Testis (tissue), 3 donors: ENCODE measurements around the gene NFE2L1. TPM values are rescaled to one million over a fixed set of nuclear protein-coding genes. Genes with fewer than 3 reads are reported as not detected.

Experiments used
- DNase-seq: peaks from one replicate; pipeline ENCODE4 v3.0.0-alpha.2; 2019
- H3K27ac ChIP-seq, 2 donors: fragments of 200-600 bp; sonication (generic); one replicate each; pipeline ENCODE4 v1.5.1; 2019
- H3K27me3 ChIP-seq: fragments of 200-600 bp; sonication (generic); one replicate; pipeline ENCODE4 v1.5.1; 2019
- H3K36me3 ChIP-seq: fragments of 200-600 bp; sonication (generic); one replicate; pipeline ENCODE4 v1.5.1; 2017; ENCODE audit warnings: low read depth; ENCODE audit errors: missing control alignments
- H3K4me1 ChIP-seq: fragments of 200-600 bp; sonication (generic); one replicate; pipeline ENCODE4 v1.5.1; 2019
- H3K4me3 ChIP-seq, 2 donors: fragments of 200-600 bp; sonication (generic); one replicate each; pipeline ENCODE4 v1.5.1; 2017 to 2019
- H3K9me3 ChIP-seq: fragments of 200-600 bp; sonication (generic); one replicate; pipeline ENCODE4 v1.5.1; 2017
- POLR2A ChIP-seq: fragments of 450-650 bp; IDR thresholded peaks from one replicate; pipeline ENCODE4 v1.6.1; 2017; ENCODE audit warnings: antibody characterized with exemption, mild to moderate bottlenecking, moderate library complexity
- WGBS, 2 donors: methylation state at CpG; one replicate each; pipeline ENCODE4 v1.1.5; 2018; 5-methylcytosine and 5-hydroxymethylcytosine counted together
- intact Hi-C: fragments of 100-400 bp; cut with DNase I; formaldehyde crosslinking; loops from one replicate; pipeline ENCODE4 v1.15.1; 2023; ENCODE audit warnings: low total_unique reads
- polyA plus RNA-seq: library from polyadenylated mRNA; stranded (reverse); fragments of 350-450 nt; fragmentation: Illumina TruSeq; extraction: RNeasy Lipid Tissue Mini Kit (QIAGEN cat#74804); gene quantifications from one replicate; pipeline ENCODE4 v1.2.3, GENCODE V29; 2014; ENCODE audit warnings: low read depth, low replicate concordance; ENCODE audit not compliant: insufficient read depth
- total RNA-seq, 2 donors: library from RNA; depleted of rRNA; stranded (reverse); fragments of >200 nt; gene quantifications; one replicate each; pipeline ENCODE4 v1.2.3, GENCODE V29; 2016
- TF ChIP-seq, protein P1 (sequence below), 3 experiments: fragments of 450-650 bp in 2 of 3; fragments of 200-600 bp in 1 of 3; sonication (generic) in 1 of 3; IDR thresholded peaks; one replicate each; pipeline ENCODE4 v1.5.1; 2016 to 2019; ENCODE audit warnings: antibody characterized with exemption in 3 of 3, mild to moderate bottlenecking in 2 of 3, moderate library complexity in 1 of 3

The NFE2L1 gene
- total and polyA plus RNA-seq, 3 donors from 2014 or later: 180 to 199 (median 193) TPM

DNA sequence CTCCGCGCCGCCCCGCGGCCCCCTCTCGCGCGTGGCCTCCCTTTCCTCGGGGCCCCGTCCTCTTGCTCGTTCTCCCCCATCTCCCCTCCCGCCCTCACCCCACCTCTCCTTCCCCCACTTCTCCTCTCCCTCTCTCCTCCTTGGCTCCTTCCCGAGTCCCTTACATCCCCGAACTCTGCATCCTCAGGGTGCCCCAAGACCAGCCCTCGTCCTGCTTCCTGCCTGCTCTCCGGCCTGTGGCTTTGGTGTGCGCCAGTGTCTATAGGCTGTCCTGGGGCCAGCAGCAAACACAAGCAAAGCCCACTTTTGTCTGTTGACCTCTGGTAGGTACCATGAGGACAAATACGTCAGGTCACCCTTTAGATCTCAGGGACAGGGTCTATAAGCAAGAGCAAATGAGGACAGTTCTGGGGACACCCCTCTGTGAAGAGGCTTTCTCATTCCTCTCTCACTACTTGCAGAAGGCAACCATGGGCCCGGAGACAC, 10.3 kb upstream of the NFE2L1 start:
- WGBS, 2 donors: 11 to 18% methylated on average over 7 to 18 of the region's 19 CpGs
- intact Hi-C loops: loop anchor here (5.0 kb wide), 1 partner anchor 34 kb away; no protein-coding TSS in a partner anchor
- H3K27me3 ChIP-seq: no peaks in the 10 kb centered on the region
- TF ChIP-seq, protein P1, sequence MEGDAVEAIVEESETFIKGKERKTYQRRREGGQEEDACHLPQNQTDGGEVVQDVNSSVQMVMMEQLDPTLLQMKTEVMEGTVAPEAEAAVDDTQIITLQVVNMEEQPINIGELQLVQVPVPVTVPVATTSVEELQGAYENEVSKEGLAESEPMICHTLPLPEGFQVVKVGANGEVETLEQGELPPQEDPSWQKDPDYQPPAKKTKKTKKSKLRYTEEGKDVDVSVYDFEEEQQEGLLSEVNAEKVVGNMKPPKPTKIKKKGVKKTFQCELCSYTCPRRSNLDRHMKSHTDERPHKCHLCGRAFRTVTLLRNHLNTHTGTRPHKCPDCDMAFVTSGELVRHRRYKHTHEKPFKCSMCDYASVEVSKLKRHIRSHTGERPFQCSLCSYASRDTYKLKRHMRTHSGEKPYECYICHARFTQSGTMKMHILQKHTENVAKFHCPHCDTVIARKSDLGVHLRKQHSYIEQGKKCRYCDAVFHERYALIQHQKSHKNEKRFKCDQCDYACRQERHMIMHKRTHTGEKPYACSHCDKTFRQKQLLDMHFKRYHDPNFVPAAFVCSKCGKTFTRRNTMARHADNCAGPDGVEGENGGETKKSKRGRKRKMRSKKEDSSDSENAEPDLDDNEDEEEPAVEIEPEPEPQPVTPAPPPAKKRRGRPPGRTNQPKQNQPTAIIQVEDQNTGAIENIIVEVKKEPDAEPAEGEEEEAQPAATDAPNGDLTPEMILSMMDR (IDR thresholded peaks at IDR 0.05): no peak
- TF ChIP-seq POLR2A: no peak
- H3K9me3 ChIP-seq: no peaks in the 10 kb centered on the region
- no peak for DNase-seq
- H3K4me3 ChIP-seq: peak overlapping the region in 1 of 2 donors; percentile 61
- no peak overlapping the region for H3K27ac ChIP-seq
- no peaks in the 10 kb centered on the region for H3K36me3 ChIP-seq
- H3K4me1 ChIP-seq: peaks cover 9% of the 10 kb centered on the region

DNA sequence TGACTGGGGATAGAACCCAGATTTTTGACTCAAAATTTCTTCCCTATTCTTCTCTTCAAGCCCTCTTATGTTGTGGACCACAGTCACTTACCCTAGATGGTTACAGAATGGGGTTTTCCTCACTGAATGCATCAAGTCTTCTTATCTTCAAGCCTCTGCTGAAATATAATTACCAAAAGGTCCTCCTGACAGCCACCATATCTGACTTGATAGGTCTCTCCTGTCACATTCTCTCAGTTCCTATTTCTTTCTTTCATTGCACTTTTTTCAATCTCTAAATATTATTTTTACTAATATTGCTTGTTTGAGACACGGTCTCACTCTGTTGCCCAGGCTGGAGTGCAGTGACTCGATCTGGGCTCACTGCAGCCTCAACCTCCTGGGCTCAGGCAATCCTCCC, 9.5 kb upstream of the NFE2L1 start:
- TF ChIP-seq, protein P1 (IDR thresholded peaks at IDR 0.05): no peak
- TF ChIP-seq POLR2A: no peak
- intact Hi-C loops: loop anchor here (5.0 kb wide), 1 partner anchor 34 kb away; no protein-coding TSS in a partner anchor
- peaks cover 9% of the 10 kb centered on the region for H3K4me1 ChIP-seq
- H3K4me3 ChIP-seq: no peak overlapping the region
- no peaks in the 10 kb centered on the region for H3K9me3 ChIP-seq
- 86 to 94% methylated on average over 2 of the region's 2 CpGs for WGBS, 2 donors
- H3K36me3 ChIP-seq: no peaks in the 10 kb centered on the region
- no peak for DNase-seq
- H3K27me3 ChIP-seq: no peaks in the 10 kb centered on the region
- no peak overlapping the region for H3K27ac ChIP-seq

DNA sequence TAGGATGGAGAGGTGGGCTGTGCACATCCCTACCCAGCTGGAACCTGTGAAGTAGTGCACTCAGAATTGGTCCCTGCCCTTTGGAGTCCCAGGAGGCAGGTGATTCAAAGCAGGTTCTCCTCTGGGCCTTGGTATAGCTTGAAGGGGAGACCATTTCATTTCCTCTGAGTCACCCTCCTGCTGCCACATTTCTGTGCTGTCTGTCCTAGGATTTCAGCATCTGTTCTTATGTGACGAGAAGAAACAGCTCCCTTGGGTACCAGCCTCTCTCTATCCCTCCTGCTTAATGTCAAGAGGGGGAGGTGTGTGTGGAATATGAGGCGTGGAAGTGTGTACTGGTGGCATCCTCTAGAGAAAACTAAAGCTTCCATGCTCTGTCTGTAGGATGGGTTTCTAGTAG, 5.0 kb upstream of the NFE2L1 start:
- no peak for DNase-seq
- H3K4me1 ChIP-seq: peaks cover 5% of the 10 kb centered on the region
- H3K27ac ChIP-seq: no peak overlapping the region
- H3K4me3 ChIP-seq: no peak overlapping the region
- no peak for TF ChIP-seq POLR2A
- TF ChIP-seq, protein P1 (IDR thresholded peaks at IDR 0.05): no peak
- no peaks in the 10 kb centered on the region for H3K27me3 ChIP-seq
- WGBS, 2 donors: 82 to 95% methylated on average over 2 of the region's 2 CpGs
- intact Hi-C loops: no loop called here
- H3K9me3 ChIP-seq: no peaks in the 10 kb centered on the region
- H3K36me3 ChIP-seq: no peaks in the 10 kb centered on the region

DNA sequence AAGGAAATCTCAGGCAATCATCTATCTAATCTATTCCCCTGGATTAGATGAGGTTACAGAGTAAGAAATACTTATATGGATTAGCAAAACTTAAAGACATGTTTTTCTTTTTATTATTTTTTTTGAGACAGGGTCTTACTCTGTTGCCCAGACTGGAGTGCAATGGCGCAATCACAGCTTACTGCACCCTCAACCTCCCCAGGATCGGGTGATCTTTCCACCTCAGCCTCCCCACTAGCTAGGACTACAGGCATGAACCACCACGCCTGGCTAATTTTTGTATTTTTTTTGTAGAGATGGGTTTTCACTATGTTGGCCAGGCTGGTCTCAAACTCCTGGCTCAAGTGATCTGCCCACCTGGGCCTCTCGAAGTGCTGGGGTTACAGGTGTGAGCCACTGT, 3.3 kb upstream of the NFE2L1 start:
- intact Hi-C loops: no loop called here
- Histone ChIP-seq H3K27ac (no peak overlapping the region), H3K9me3 (no peaks in the 10 kb centered on the region), H3K4me3 (no peak overlapping the region), H3K27me3 (no peaks in the 10 kb centered on the region), H3K4me1 (peaks cover 7% of the 10 kb centered on the region), H3K36me3 (no peaks in the 10 kb centered on the region)
- no peak for DNase-seq
- 83 to 92% methylated on average over 4 of the region's 4 CpGs for WGBS, 2 donors
- TF ChIP-seq, protein P1 (IDR thresholded peaks at IDR 0.05): no peak
- TF ChIP-seq POLR2A: no peak

DNA sequence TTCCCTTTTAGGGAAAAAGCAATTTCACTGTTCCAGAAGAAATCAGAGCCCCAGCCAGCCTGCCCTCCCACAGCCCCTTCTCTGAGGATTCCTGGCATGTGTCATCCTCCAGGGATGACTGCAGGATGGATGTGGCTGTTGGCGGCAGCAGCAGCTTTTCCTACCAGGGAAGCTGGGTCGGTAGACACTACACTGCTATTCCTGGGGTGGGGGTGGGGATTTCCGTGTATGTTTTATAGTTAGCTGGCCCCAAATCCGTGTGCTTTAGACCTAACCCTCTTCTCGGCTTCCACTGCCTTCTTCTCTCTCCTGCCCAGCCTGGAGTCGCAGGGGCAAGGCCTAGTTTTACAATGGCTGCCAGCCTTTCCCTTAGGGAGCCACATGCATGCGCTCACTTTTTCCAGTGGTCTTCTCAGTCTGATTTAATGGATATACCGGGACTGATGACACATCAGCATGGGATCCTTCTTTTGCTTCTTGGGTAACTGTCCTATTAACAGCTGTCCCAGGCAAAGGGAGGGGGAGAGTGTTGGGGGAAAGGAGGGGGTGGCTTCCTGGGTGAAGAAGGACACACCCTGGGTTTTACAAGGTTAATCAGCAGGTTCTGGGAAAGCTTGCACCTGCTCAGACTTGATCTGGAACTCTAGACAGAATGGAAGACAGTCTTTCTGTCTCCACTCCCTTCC, 2.7 kb upstream of the NFE2L1 start:
- Histone ChIP-seq H3K4me3 (no peak overlapping the region), H3K27ac (no peak overlapping the region), H3K9me3 (no peaks in the 10 kb centered on the region), H3K27me3 (no peaks in the 10 kb centered on the region), H3K4me1 (peaks cover 13% of the 10 kb centered on the region), H3K36me3 (no peaks in the 10 kb centered on the region)
- WGBS, 2 donors: 37 to 58% methylated on average over 8 of the region's 8 CpGs
- DNase-seq: no peak
- TF ChIP-seq POLR2A: no peak
- TF ChIP-seq, protein P1 (IDR thresholded peaks at IDR 0.05): no peak
- intact Hi-C loops: no loop called here
